ENCODE data around the gene TTC39C. TPM values are rescaled to one million over a fixed set of nuclear protein-coding genes. Genes with fewer than 3 reads are reported as not detected.

The TTC39C gene
- total and polyA plus RNA-seq, 5 donors from 2014 or later = 109 to 274 (median 180) TPM

- peaks cover 13% of the 10 kb centered on the region for H3K36me3 ChIP-seq (ENCODE audit: control insufficient read depth, insufficient read depth, low read length)
- Mint-ChIP-seq H3K27me3 (no peaks in the 10 kb centered on the region), H3K4me1 (peaks cover 35 to 80% (median 57%) of the 10 kb centered on the region in 4 donors), H3K9me3 (no peaks in the 10 kb centered on the region), H3K36me3 (peaks cover 37% of the 10 kb centered on the region), H3K4me3 (peak overlapping the region; percentile 97 to 99 (median 98)), H3K27ac (peak overlapping the region; percentile 77 to 97 (median 96))
- DNase-seq (peak in 1 of 3 donors; percentile 44), ATAC-seq (ENCODE audit: low read depth in 2 of 2) (no peak)
- peak overlapping the region; percentile 93 for H3K27ac ChIP-seq (ENCODE audit: insufficient read depth, low read length, poor library complexity, severe bottlenecking)
- peaks cover 80% of the 10 kb centered on the region for H3K4me1 ChIP-seq (ENCODE audit: control insufficient read depth, insufficient read depth, low read length, poor library complexity, severe bottlenecking)
- peak overlapping the region; percentile 99 for H3K4me3 ChIP-seq (ENCODE audit: low read depth, low read length)
- H3K27me3 ChIP-seq (ENCODE audit: control insufficient read depth, insufficient read depth, low read length) = no peaks in the 10 kb centered on the region
- no peaks in the 10 kb centered on the region for H3K9me3 ChIP-seq (ENCODE audit: control insufficient read depth in 2 of 2, low read length in 2 of 2)
Measured at GRCh38 chr18:24015639-24016631, 1.4 kb downstream of the TTC39C start.

- ATAC-seq (ENCODE audit: low read depth in 2 of 2) (no peak), DNase-seq (no peak)
- Histone ChIP-seq H3K27ac (ENCODE audit: insufficient read depth, low read length, poor library complexity, severe bottlenecking) (peak overlapping the region; percentile 93), H3K9me3 (ENCODE audit: control insufficient read depth in 2 of 2, low read length in 2 of 2) (no peaks in the 10 kb centered on the region), H3K4me3 (ENCODE audit: low read depth, low read length) (peak overlapping the region; percentile 99), H3K27me3 (ENCODE audit: control insufficient read depth, insufficient read depth, low read length) (no peaks in the 10 kb centered on the region), H3K4me1 (ENCODE audit: control insufficient read depth, insufficient read depth, low read length, poor library complexity, severe bottlenecking) (peaks cover 80% of the 10 kb centered on the region), H3K36me3 (ENCODE audit: control insufficient read depth, insufficient read depth, low read length) (peaks cover 16% of the 10 kb centered on the region)
- no peaks in the 10 kb centered on the region for H3K9me3 Mint-ChIP-seq
- peak overlapping the region; percentile 68 to 96 (median 77) for H3K27ac Mint-ChIP-seq
- H3K4me1 Mint-ChIP-seq = peaks cover 34 to 80% (median 59%) of the 10 kb centered on the region in 4 donors
- H3K4me3 Mint-ChIP-seq = peak overlapping the region; percentile 97 to 99 (median 98)
- H3K27me3 Mint-ChIP-seq = no peaks in the 10 kb centered on the region
- peaks cover 43% of the 10 kb centered on the region for H3K36me3 Mint-ChIP-seq
Measured at GRCh38 chr18:24016643-24017042, 2.1 kb downstream of the TTC39C start.

- H3K27me3 ChIP-seq (ENCODE audit: control insufficient read depth, insufficient read depth, low read length) = no peaks in the 10 kb centered on the region
- no peaks in the 10 kb centered on the region for H3K9me3 ChIP-seq (ENCODE audit: control insufficient read depth in 2 of 2, low read length in 2 of 2)
- no peaks in the 10 kb centered on the region for H3K9me3 Mint-ChIP-seq
- peak overlapping the region; percentile 91 to 98 (median 96) for H3K27ac Mint-ChIP-seq
- H3K36me3 ChIP-seq (ENCODE audit: control insufficient read depth, insufficient read depth, low read length) = peaks cover 32% of the 10 kb centered on the region
- DNase-seq (no peak), ATAC-seq (ENCODE audit: low read depth in 2 of 2) (no peak)
- peaks cover 56% of the 10 kb centered on the region for H3K36me3 Mint-ChIP-seq
- peak overlapping the region; percentile 99 for H3K4me3 ChIP-seq (ENCODE audit: low read depth, low read length)
- peaks cover 32 to 81% (median 61%) of the 10 kb centered on the region in 4 donors for H3K4me1 Mint-ChIP-seq
- H3K4me3 Mint-ChIP-seq = peak overlapping the region; percentile 97 to 99 (median 98)
- peak overlapping the region; percentile 93 for H3K27ac ChIP-seq (ENCODE audit: insufficient read depth, low read length, poor library complexity, severe bottlenecking)
- H3K4me1 ChIP-seq (ENCODE audit: control insufficient read depth, insufficient read depth, low read length, poor library complexity, severe bottlenecking) = peaks cover 80% of the 10 kb centered on the region
- no peaks in the 10 kb centered on the region for H3K27me3 Mint-ChIP-seq
Measured at GRCh38 chr18:24018299-24018886, 3.8 kb downstream of the TTC39C start.

DNA sequence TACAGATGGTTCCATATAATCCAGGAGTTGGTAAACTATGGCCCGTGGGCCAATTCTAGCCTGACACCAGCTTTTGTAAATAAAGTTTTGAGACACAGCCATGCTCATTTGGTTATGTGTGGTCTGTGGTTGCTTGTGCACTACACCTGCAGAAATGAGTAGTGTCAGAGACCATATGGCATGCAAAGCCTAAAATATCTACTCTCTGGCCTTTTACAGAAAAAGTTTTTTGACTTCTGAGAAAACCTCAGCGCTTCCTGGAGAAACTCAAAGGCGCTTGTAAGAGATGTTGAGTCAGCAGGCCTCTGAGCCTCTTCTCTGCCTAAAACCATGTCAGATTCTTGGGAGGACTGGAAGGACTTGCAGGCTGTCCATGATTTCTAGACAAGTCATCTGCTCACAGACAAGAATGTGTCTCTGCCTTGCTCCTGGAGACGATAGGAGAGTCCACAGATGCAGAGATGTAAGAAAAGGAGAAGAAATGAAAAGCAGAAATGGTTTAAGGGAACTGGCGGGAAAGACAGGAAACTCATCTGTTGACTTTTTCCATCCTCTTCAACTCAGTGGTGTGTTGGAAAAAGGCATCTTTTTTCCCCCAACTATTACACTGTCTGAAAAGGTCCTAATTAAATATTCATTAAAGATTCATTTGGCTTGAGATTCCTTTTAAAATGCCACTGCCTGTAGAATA lies 5.2 kb downstream of the TTC39C start:
- no peaks in the 10 kb centered on the region for H3K9me3 Mint-ChIP-seq
- H3K27ac Mint-ChIP-seq = peak overlapping the region; percentile 91 to 98 (median 96)
- H3K4me3 ChIP-seq (ENCODE audit: low read depth, low read length) = peak overlapping the region; percentile 99

GRCh38 chr18:24021505-24021904 lies 7.0 kb downstream of the TTC39C start:
- Mint-ChIP-seq H3K27ac (peak overlapping the region; percentile 43 to 96 (median 96)), H3K36me3 (peaks cover 56% of the 10 kb centered on the region), H3K27me3 (no peaks in the 10 kb centered on the region), H3K4me3 (peak overlapping the region; percentile 85 to 99 (median 98)), H3K9me3 (no peaks in the 10 kb centered on the region), H3K4me1 (peaks cover 37 to 99% (median 84%) of the 10 kb centered on the region in 4 donors)
- Histone ChIP-seq H3K9me3 (ENCODE audit: control insufficient read depth in 2 of 2, low read length in 2 of 2) (no peaks in the 10 kb centered on the region), H3K27me3 (ENCODE audit: control insufficient read depth, insufficient read depth, low read length) (no peaks in the 10 kb centered on the region), H3K4me1 (ENCODE audit: control insufficient read depth, insufficient read depth, low read length, poor library complexity, severe bottlenecking) (peaks cover 98% of the 10 kb centered on the region), H3K36me3 (ENCODE audit: control insufficient read depth, insufficient read depth, low read length) (peaks cover 45% of the 10 kb centered on the region), H3K4me3 (ENCODE audit: low read depth, low read length) (peak overlapping the region; percentile 99), H3K27ac (ENCODE audit: insufficient read depth, low read length, poor library complexity, severe bottlenecking) (peak overlapping the region; percentile 93)
- DNase-seq = no peak
- no peak for ATAC-seq (ENCODE audit: low read depth in 2 of 2)

More for the DNA sequence above, 5.2 kb downstream of the TTC39C start:
- Histone ChIP-seq H3K4me1 (ENCODE audit: control insufficient read depth, insufficient read depth, low read length, poor library complexity, severe bottlenecking) (peaks cover 83% of the 10 kb centered on the region), H3K36me3 (ENCODE audit: control insufficient read depth, insufficient read depth, low read length) (peaks cover 38% of the 10 kb centered on the region), H3K27me3 (ENCODE audit: control insufficient read depth, insufficient read depth, low read length) (no peaks in the 10 kb centered on the region), H3K27ac (ENCODE audit: insufficient read depth, low read length, poor library complexity, severe bottlenecking) (peak overlapping the region; percentile 93), H3K9me3 (ENCODE audit: control insufficient read depth in 2 of 2, low read length in 2 of 2) (no peaks in the 10 kb centered on the region)
- ATAC-seq (ENCODE audit: low read depth in 2 of 2) = peak; percentile 87 to 89
- Mint-ChIP-seq H3K36me3 (peaks cover 60% of the 10 kb centered on the region), H3K4me3 (peak overlapping the region; percentile 97 to 99 (median 98)), H3K27me3 (no peaks in the 10 kb centered on the region), H3K4me1 (peaks cover 37 to 90% (median 71%) of the 10 kb centered on the region in 4 donors)
- DNase-seq = peak; percentile 41 to 97 (median 80)

DNA sequence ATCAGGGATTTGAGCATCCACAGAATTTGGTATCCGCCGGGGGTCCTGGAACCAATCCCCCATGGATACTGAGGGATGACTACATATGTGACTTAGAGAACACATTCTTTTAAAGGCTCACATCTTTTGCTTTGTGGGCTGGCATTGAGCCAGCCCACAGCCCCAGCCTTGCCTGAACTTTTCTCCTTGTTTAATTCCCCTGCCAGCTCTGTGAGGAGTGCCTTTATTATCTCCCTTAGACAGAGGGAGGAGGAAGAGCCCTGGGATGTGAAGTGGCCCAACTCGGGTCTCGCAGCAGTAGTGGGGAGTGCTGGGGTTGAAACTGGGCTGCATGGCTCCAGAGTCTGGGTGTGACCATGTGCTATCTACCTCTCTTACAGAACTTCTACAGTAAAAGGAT lies 7.6 kb downstream of the TTC39C start:
- DNase-seq (no peak), ATAC-seq (ENCODE audit: low read depth in 2 of 2) (no peak)
- peak overlapping the region; percentile 99 for H3K4me3 ChIP-seq (ENCODE audit: low read depth, low read length)
- peaks cover 39 to 99% (median 82%) of the 10 kb centered on the region in 4 donors for H3K4me1 Mint-ChIP-seq
- H3K36me3 ChIP-seq (ENCODE audit: control insufficient read depth, insufficient read depth, low read length) = peaks cover 46% of the 10 kb centered on the region
- H3K4me3 Mint-ChIP-seq = peak overlapping the region; percentile 47 to 99 (median 98)
- H3K27ac ChIP-seq (ENCODE audit: insufficient read depth, low read length, poor library complexity, severe bottlenecking) = peak overlapping the region; percentile 93
- H3K27me3 Mint-ChIP-seq = no peaks in the 10 kb centered on the region
- H3K9me3 ChIP-seq (ENCODE audit: control insufficient read depth in 2 of 2, low read length in 2 of 2) = no peaks in the 10 kb centered on the region
- H3K27me3 ChIP-seq (ENCODE audit: control insufficient read depth, insufficient read depth, low read length) = no peaks in the 10 kb centered on the region
- peaks cover 50% of the 10 kb centered on the region for H3K36me3 Mint-ChIP-seq
- H3K4me1 ChIP-seq (ENCODE audit: control insufficient read depth, insufficient read depth, low read length, poor library complexity, severe bottlenecking) = peaks cover 98% of the 10 kb centered on the region
- no peaks in the 10 kb centered on the region for H3K9me3 Mint-ChIP-seq
- peak overlapping the region; percentile 43 to 96 (median 80) for H3K27ac Mint-ChIP-seq

- Histone ChIP-seq H3K9me3 (ENCODE audit: control insufficient read depth in 2 of 2, low read length in 2 of 2) (no peaks in the 10 kb centered on the region), H3K4me3 (ENCODE audit: low read depth, low read length) (peak overlapping the region; percentile 35), H3K27ac (ENCODE audit: insufficient read depth, low read length, poor library complexity, severe bottlenecking) (no peak overlapping the region), H3K4me1 (ENCODE audit: control insufficient read depth, insufficient read depth, low read length, poor library complexity, severe bottlenecking) (peaks cover 98% of the 10 kb centered on the region), H3K27me3 (ENCODE audit: control insufficient read depth, insufficient read depth, low read length) (no peaks in the 10 kb centered on the region), H3K36me3 (ENCODE audit: control insufficient read depth, insufficient read depth, low read length) (peaks cover 48% of the 10 kb centered on the region)
- H3K4me1 Mint-ChIP-seq = peaks cover 45 to 98% (median 84%) of the 10 kb centered on the region in 4 donors
- no peaks in the 10 kb centered on the region for H3K27me3 Mint-ChIP-seq
- H3K9me3 Mint-ChIP-seq = no peaks in the 10 kb centered on the region
- no peak for ATAC-seq (ENCODE audit: low read depth in 2 of 2)
- H3K36me3 Mint-ChIP-seq = peaks cover 44% of the 10 kb centered on the region
- peak overlapping the region in 2 of 3 donors; percentile 9 to 31 for H3K27ac Mint-ChIP-seq
- DNase-seq = no peak
- H3K4me3 Mint-ChIP-seq = peak overlapping the region in 3 of 4 donors; percentile 30 to 68 (median 61)
Measured at GRCh38 chr18:24023185-24023814, 8.7 kb downstream of the TTC39C start.
